GM12878 (cell line): ENCODE measurements around the gene RFX7. TPM values are rescaled to one million over a fixed set of nuclear protein-coding genes. Genes with fewer than 3 reads are reported as not detected.

Source experiments
- ATAC-seq: fragments of 200-7000 bp; cut with Tn5 transposase; 3 replicates; pipeline ENCODE4 v1.9.1; 2020; ENCODE audit warnings: mild to moderate bottlenecking, moderate library complexity
- BruUV-seq: library from RNA; stranded (reverse); fragments of 400-500 nt; replicated peaks from 2 replicates; lab custom pipeline; 2021; lab: Mats Ljungman, UMichigan
- CTCF ChIA-PET: fragments of 300-600 bp; sonication (Branson Sonifier 250); formaldehyde crosslinking; extraction: SDS; loops from one replicate; lab custom pipeline; 2021; ENCODE audit warnings: inconsistent platforms; lab: Yijun Ruan, JAX
- POLR2A ChIA-PET: fragments of 350-600 bp; formaldehyde crosslinking; extraction: SDS; loops from one replicate; lab custom pipeline; 2021; ENCODE audit warnings: inconsistent platforms; lab: Charles Lee
- RAD21 ChIA-PET: fragments of 300-600 bp; sonication (Branson Sonifier 250); formaldehyde crosslinking; loops from one replicate; lab custom pipeline; 2023; ENCODE audit warnings: antibody characterized with exemption; ENCODE audit not compliant: unreplicated experiment; lab: Charles Lee
- SMC1A ChIA-PET: fragments of 300-600 bp; sonication (Branson Sonifier 250); formaldehyde crosslinking; loops from one replicate; lab custom pipeline; 2023; ENCODE audit not compliant: unreplicated experiment, uncharacterized antibody; lab: Charles Lee
- DNase-seq: peaks from one replicate; pipeline ENCODE4 v3.0.0-alpha.2; 2011; ENCODE audit warnings: low read depth, low spot score
- FAIRE-seq: peaks from 3 replicates; lab custom pipeline; 2011; peaks lifted over from hg19 to GRCh38; lab: Jason Lieb, UNC
- H2AFZ ChIP-seq: 2 replicates; pipeline ENCODE4 v1.6.0; 2011; ENCODE audit warnings: low read depth, low read length, control low read depth; ENCODE audit not compliant: control insufficient read depth
- H3K27ac ChIP-seq: 2 replicates; pipeline ENCODE4 v1.5.1; 2011; ENCODE audit warnings: control low read depth; ENCODE audit not compliant: control insufficient read depth, insufficient read depth
- H3K27me3 ChIP-seq, 2 experiments: replicated peaks in 1 of 2; 2 replicates each; pipeline versions ENCODE4 v1.6.0 to v1.6.1; 2011; ENCODE audit warnings: low read length in 1 of 2; ENCODE audit not compliant: control insufficient read depth in 2 of 2, insufficient read depth in 2 of 2
- H3K36me3 ChIP-seq, 2 experiments: 2 replicates each; pipeline ENCODE4 v1.5.1; 2011; ENCODE audit warnings: low read length in 1 of 2; ENCODE audit not compliant: control insufficient read depth in 2 of 2, insufficient read depth in 2 of 2
- H3K4me1 ChIP-seq: 2 replicates; pipeline ENCODE4 v1.6.1; 2011; ENCODE audit warnings: mild to moderate bottlenecking, low read length, moderate library complexity, mixed read lengths; ENCODE audit not compliant: control insufficient read depth, insufficient read depth
- H3K4me2 ChIP-seq: 2 replicates; pipeline ENCODE4 v1.6.0; 2011; ENCODE audit warnings: control low read depth; ENCODE audit not compliant: control insufficient read depth, insufficient read depth
- H3K4me3 ChIP-seq: fragments of 200-600 bp; sonication (generic); 2 replicates; pipeline ENCODE4 v1.5.1; 2016
- H3K79me2 ChIP-seq: 2 replicates; pipeline ENCODE4 v1.6.0; 2011; ENCODE audit warnings: low read length; ENCODE audit not compliant: control insufficient read depth, insufficient read depth
- H3K9ac ChIP-seq: 2 replicates; pipeline ENCODE4 v1.8.0; 2011; ENCODE audit warnings: low read length, control low read depth, mixed read lengths; ENCODE audit not compliant: control insufficient read depth, insufficient read depth
- H3K9me3 ChIP-seq: replicated peaks from 3 replicates; pipeline ENCODE4 v1.5.1; 2011; ENCODE audit warnings: mild to moderate bottlenecking, low read length; ENCODE audit not compliant: control insufficient read depth, insufficient read depth
- H4K20me1 ChIP-seq: 2 replicates; pipeline ENCODE4 v1.6.0; 2011; ENCODE audit not compliant: control insufficient read depth, insufficient read depth
- BCL11A ChIP-seq: IDR thresholded peaks from 2 replicates; pipeline ENCODE4 v1.6.1; 2011; ENCODE audit warnings: low read depth, low read length
- FOS ChIP-seq: IDR thresholded peaks from 3 replicates; pipeline ENCODE4 v1.6.1; 2011; ENCODE audit warnings: borderline replicate concordance; ENCODE audit not compliant: insufficient read length; ENCODE audit errors: extremely low read depth
- IKZF1 ChIP-seq: fragments of 450-650 bp; conservative IDR thresholded peaks from 2 replicates; pipeline ENCODE4 v1.6.1; 2017; ENCODE audit warnings: antibody characterized with exemption, mild to moderate bottlenecking
- MAX ChIP-seq: IDR thresholded peaks from 2 replicates; pipeline ENCODE4 v1.6.1; 2012; ENCODE audit warnings: low read depth, low read length, improper control_type of control experiment
- NFIC ChIP-seq: IDR thresholded peaks from 2 replicates; pipeline ENCODE4 v1.6.1; 2012; ENCODE audit warnings: low read depth, mild to moderate bottlenecking, inconsistent platforms, low read length, moderate library complexity
- RB1 ChIP-seq: fragments of 450-650 bp; formaldehyde crosslinking; IDR thresholded peaks from 2 replicates; pipeline ENCODE4 v1.6.1; 2017; ENCODE audit warnings: mild to moderate bottlenecking, borderline replicate concordance
- RCOR1 ChIP-seq: conservative IDR thresholded peaks from 2 replicates; pipeline ENCODE4 v1.6.1; 2012; ENCODE audit warnings: low read depth, low read length, improper control_type of control experiment
- RFX5 ChIP-seq: IDR thresholded peaks from 2 replicates; pipeline ENCODE4 v1.6.1; 2011; ENCODE audit warnings: low read depth, low read length, improper control_type of control experiment
- SKIL ChIP-seq: fragments of 450-650 bp; IDR thresholded peaks from 2 replicates; pipeline ENCODE4 v1.6.1; 2017; ENCODE audit warnings: mild to moderate bottlenecking, low read depth, inconsistent platforms; ENCODE audit not compliant: poor library complexity, severe bottlenecking
- SP1 ChIP-seq: IDR thresholded peaks from one replicate; pipeline ENCODE4 v1.6.1; 2011; ENCODE audit warnings: low read depth, low read length
- TCF3 ChIP-seq: IDR thresholded peaks from 2 replicates; pipeline ENCODE4 v1.6.1; 2012; ENCODE audit warnings: low read depth, mild to moderate bottlenecking, low read length, borderline replicate concordance; ENCODE audit not compliant: insufficient read depth
- WGBS: methylation state at CpG from one replicate; pipeline ENCODE4 v1.1.6; 2016; ENCODE audit warnings: low lambda C conversion rate; ENCODE audit not compliant: insufficient replicate concordance, insufficient coverage; ENCODE audit errors: missing lambda C conversion rate; 5-methylcytosine and 5-hydroxymethylcytosine counted together
- in situ Hi-C: fragments of 300-500 bp; cut with MboI; formaldehyde crosslinking; loops from 9 replicates; pipeline ENCODE4 v1.14.3; 2018; ENCODE audit warnings: mixed read lengths
- intact Hi-C: fragments of 100-400 bp; cut with micrococcal nuclease; formaldehyde crosslinking; loops from one replicate; pipeline ENCODE4 v1.14.2; 2022; ENCODE audit not compliant: unreplicated experiment
- polyA plus RNA-seq, 11 experiments: library from polyadenylated mRNA; depleted of rRNA in 4 of 11; unstranded in 6 of 11; stranded (reverse) in 5 of 11; fragments of >200 nt; fragmentation: Nextera tagmentation in 4 of 11; fragmentation: Illumina TruSeq in 1 of 11; extraction: Ambion mirVana in 4 of 11; extraction: Trizol in 1 of 11; gene quantifications; 1 replicate in 1 of 11; 2 replicates in 10 of 11; pipeline versions ENCODE4 v1.2.1 to v1.2.3, GENCODE V29; 2011 to 2016; ENCODE audit warnings: inconsistent platforms in 2 of 11, missing spikeins in 2 of 11, low read depth in 1 of 11
- total RNA-seq, 4 experiments: library from RNA; depleted of rRNA in 3 of 4; stranded (reverse); fragments of >200 nt in 3 of 4; fragmentation: Illumina TruSeq in 1 of 4; extraction: Trizol in 1 of 4; gene quantifications; 2 replicates each; pipeline versions ENCODE4 v1.2.1 to v1.2.3, GENCODE V29; 2013 to 2021
- TF ChIP-seq, protein P1 (sequence below): fragments of 450-650 bp; formaldehyde crosslinking; IDR thresholded peaks from 2 replicates; pipeline ENCODE4 v1.4.0; 2020; ENCODE audit warnings: mild to moderate bottlenecking, moderate library complexity

The RFX7 gene
- total and polyA plus RNA-seq, 10 of the 15 experiments (the other 5 are each of a cell fraction or from before 2014, with no cell fraction given) = 3.2 to 31.4 (median 10.7) TPM

DNA sequence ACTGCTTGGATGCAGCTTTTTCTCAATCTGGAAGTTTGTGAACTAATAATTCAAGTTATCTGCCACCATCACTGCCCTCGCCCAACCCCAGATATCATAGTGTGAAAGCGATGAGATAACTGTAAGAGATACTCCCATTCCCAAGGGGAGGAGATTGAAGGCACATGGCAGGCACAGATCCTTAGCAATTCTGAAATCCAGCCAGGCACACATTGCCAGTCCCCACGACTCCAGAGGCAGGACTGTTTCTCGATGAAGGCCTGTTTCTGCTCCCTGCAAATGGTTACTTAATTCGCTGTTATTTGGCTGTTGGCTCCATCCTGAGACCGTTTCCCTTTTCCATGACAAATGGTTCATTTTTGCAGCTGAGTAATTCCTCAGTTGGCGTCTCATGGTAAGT is 187.1 kb downstream of the RFX7 start:
- FAIRE-seq (no peak), DNase-seq (no peak), ATAC-seq (no peak)
- no peak overlapping the region for H3K4me3 ChIP-seq
- no peaks in the 10 kb centered on the region for H3K27me3 ChIP-seq
- H3K79me2 ChIP-seq = no peaks in the 10 kb centered on the region
- SMC1A ChIA-PET = no interaction called here
- no peak overlapping the region for H2AFZ ChIP-seq
- no peaks in the 10 kb centered on the region for H3K36me3 ChIP-seq
- H3K9me3 ChIP-seq = no peaks in the 10 kb centered on the region
- no peak overlapping the region for H3K9ac ChIP-seq
- intact Hi-C loops (loop anchor here (10.0 kb wide), 1 partner anchor 412 kb away; no protein-coding TSS in a partner anchor), in situ Hi-C loops (no loop called here)
- CTCF ChIA-PET = interaction anchor here (0.9 kb wide), 1 partner anchor 8 kb away, joined by 3 read pairs; no protein-coding TSS in a partner anchor
- no peaks in the 10 kb centered on the region for H3K4me1 ChIP-seq
- BruUV-seq = no TSS peak
- no peak overlapping the region for H3K4me2 ChIP-seq
- H3K27ac ChIP-seq = no peak overlapping the region
- RAD21 ChIA-PET = no interaction called here
- no peaks in the 10 kb centered on the region for H4K20me1 ChIP-seq
- TF ChIP-seq BCL11A = no peak
- no peak for TF ChIP-seq RB1
- TF ChIP-seq RFX5 = no peak
- TF ChIP-seq NFIC = no peak
- no peak for TF ChIP-seq FOS
- TF ChIP-seq IKZF1 = no peak
- TF ChIP-seq TCF3 = no peak
- no peak for TF ChIP-seq SP1
- TF ChIP-seq SKIL = no peak
- TF ChIP-seq RCOR1 = no peak
- TF ChIP-seq, protein P1, sequence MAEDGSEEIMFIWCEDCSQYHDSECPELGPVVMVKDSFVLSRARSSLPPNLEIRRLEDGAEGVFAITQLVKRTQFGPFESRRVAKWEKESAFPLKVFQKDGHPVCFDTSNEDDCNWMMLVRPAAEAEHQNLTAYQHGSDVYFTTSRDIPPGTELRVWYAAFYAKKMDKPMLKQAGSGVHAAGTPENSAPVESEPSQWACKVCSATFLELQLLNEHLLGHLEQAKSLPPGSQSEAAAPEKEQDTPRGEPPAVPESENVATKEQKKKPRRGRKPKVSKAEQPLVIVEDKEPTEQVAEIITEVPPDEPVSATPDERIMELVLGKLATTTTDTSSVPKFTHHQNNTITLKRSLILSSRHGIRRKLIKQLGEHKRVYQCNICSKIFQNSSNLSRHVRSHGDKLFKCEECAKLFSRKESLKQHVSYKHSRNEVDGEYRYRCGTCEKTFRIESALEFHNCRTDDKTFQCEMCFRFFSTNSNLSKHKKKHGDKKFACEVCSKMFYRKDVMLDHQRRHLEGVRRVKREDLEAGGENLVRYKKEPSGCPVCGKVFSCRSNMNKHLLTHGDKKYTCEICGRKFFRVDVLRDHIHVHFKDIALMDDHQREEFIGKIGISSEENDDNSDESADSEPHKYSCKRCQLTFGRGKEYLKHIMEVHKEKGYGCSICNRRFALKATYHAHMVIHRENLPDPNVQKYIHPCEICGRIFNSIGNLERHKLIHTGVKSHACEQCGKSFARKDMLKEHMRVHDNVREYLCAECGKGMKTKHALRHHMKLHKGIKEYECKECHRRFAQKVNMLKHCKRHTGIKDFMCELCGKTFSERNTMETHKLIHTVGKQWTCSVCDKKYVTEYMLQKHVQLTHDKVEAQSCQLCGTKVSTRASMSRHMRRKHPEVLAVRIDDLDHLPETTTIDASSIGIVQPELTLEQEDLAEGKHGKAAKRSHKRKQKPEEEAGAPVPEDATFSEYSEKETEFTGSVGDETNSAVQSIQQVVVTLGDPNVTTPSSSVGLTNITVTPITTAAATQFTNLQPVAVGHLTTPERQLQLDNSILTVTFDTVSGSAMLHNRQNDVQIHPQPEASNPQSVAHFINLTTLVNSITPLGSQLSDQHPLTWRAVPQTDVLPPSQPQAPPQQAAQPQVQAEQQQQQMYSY (CRISPR knock-in tag) = no peak
- TF ChIP-seq MAX = no peak
- WGBS = 37% methylated on average over 7 of the region's 7 CpGs
- POLR2A ChIA-PET = no interaction called here
